ENCODE data around the gene DOCK11.

The DOCK11 gene

GRCh38 chrX:118510111-118510510 is 14.5 kb downstream of the DOCK11 start (continued):
- TF ChIP-seq ZNF184 (tag by site-specific recombination; IDR thresholded peaks at IDR 0.05) (no peak), ZNF426 (tag by site-specific recombination; IDR thresholded peaks at IDR 0.05) (no peak), ZNF658 (tag by site-specific recombination; IDR thresholded peaks at IDR 0.05) (no peak), TRIM28 (IDR thresholded peaks at IDR 0.05; ENCODE audit: borderline replicate concordance, low read length) (no peak), ZNF433 (tag by site-specific recombination; IDR thresholded peaks at IDR 0.05; ENCODE audit: low read depth) (no peak), ZNF391 (tag by site-specific recombination; IDR thresholded peaks at IDR 0.05; ENCODE audit: borderline replicate concordance, low read depth) (no peak), FEZF1 (tag by site-specific recombination; IDR thresholded peaks at IDR 0.05) (no peak), ZNF670 (tag by site-specific recombination; IDR thresholded peaks at IDR 0.05; ENCODE audit: low read depth) (no peak)

- H3K4me1 ChIP-seq (ENCODE audit: control insufficient read depth, insufficient read depth, low read length) = no peaks in the 10 kb centered on the region
- POLR2A ChIA-PET = no interaction called here
- TF ChIP-seq FEZF1 (tag by site-specific recombination; IDR thresholded peaks at IDR 0.05) = 0 out of 2 replicates have a peak, but pooled peaks have one; percentile 8
- TF ChIP-seq ZNF664 (tag by site-specific recombination; IDR thresholded peaks at IDR 0.05) = no peak
- H3K27ac ChIP-seq (ENCODE audit: extremely low read depth, low read depth, low read length) = no peak overlapping the region
- H3K4me3 ChIP-seq (ENCODE audit: low read depth, low read length) = no peak overlapping the region
- CTCF ChIA-PET = no interaction called here
- H3K9me3 ChIP-seq (ENCODE audit: control insufficient read depth, insufficient read depth, low read depth, low read length) = no peaks in the 10 kb centered on the region
- H3K36me3 ChIP-seq (ENCODE audit: control insufficient read depth in 2 of 2, insufficient read depth in 1 of 2, low read length in 2 of 2) = peaks cover 0 to 3% of the 10 kb centered on the region in 2 experiments; a peak in 1 of 3 replicates
Observed at GRCh38 chrX:118513120-118513898, 17.7 kb downstream of the DOCK11 start.

- H3K9me3 ChIP-seq (ENCODE audit: control insufficient read depth, insufficient read depth, low read depth, low read length) = no peaks in the 10 kb centered on the region
- TF ChIP-seq ZNF394 (tag by site-specific recombination; IDR thresholded peaks at IDR 0.05; ENCODE audit: borderline replicate concordance) = no peak
- TF ChIP-seq PRDM6 (tag by site-specific recombination; IDR thresholded peaks at IDR 0.05) = peak; percentile 17; the same call in 1 of the 2 replicates
- H3K27ac ChIP-seq (ENCODE audit: extremely low read depth, low read depth, low read length) = no peak overlapping the region
- ChIA-PET POLR2A (no interaction called here), CTCF (no interaction called here)
- H3K36me3 ChIP-seq (ENCODE audit: control insufficient read depth in 2 of 2, insufficient read depth in 1 of 2, low read length in 2 of 2) = no peaks in the 10 kb centered on the region
- no peak overlapping the region for H3K4me3 ChIP-seq (ENCODE audit: low read depth, low read length)
- peaks cover 8% of the 10 kb centered on the region; the same call in 1 of the 2 replicates for H3K4me1 ChIP-seq (ENCODE audit: control insufficient read depth, insufficient read depth, low read length)
Observed at GRCh38 chrX:118519411-118520215, 24.0 kb downstream of the DOCK11 start.

GRCh38 chrX:118520216-118521206 is 24.9 kb downstream of the DOCK11 start:
- no peak for TF ChIP-seq ZNF132 (tag by site-specific recombination; IDR thresholded peaks at IDR 0.05; ENCODE audit: borderline replicate concordance)
- TF ChIP-seq PRDM6 (tag by site-specific recombination; IDR thresholded peaks at IDR 0.05) = peak; percentile 62; the same call in 1 of the 2 replicates
- 0 out of 2 replicates have a peak, but pooled peaks have one; percentile 32 for TF ChIP-seq ZNF629 (tag by site-specific recombination; IDR thresholded peaks at IDR 0.05)
- peak; percentile 27; the same call in 1 of the 2 replicates for TF ChIP-seq ZBTB17 (tag by site-specific recombination; IDR thresholded peaks at IDR 0.05)
- TF ChIP-seq SETDB1 (IDR thresholded peaks at IDR 0.05; ENCODE audit: insufficient read length, low read length) = no peak
- peak; percentile 42; the same call in 1 of the 2 replicates for TF ChIP-seq HIC1 (tag by site-specific recombination; IDR thresholded peaks at IDR 0.05)
- TF ChIP-seq ZFP37 (tag by site-specific recombination; IDR thresholded peaks at IDR 0.05) = 0 out of 2 replicates have a peak, but pooled peaks have one; percentile 10
- no peak for TF ChIP-seq ZNF10 (tag by site-specific recombination; IDR thresholded peaks at IDR 0.05)
- no peak overlapping the region for H3K4me3 ChIP-seq (ENCODE audit: low read depth, low read length)
- H3K9me3 ChIP-seq (ENCODE audit: control insufficient read depth, insufficient read depth, low read depth, low read length) = no peaks in the 10 kb centered on the region
- no peak overlapping the region; the same call in 1 of the 2 replicates for H3K27ac ChIP-seq (ENCODE audit: extremely low read depth, low read depth, low read length)
- H3K36me3 ChIP-seq (ENCODE audit: control insufficient read depth in 2 of 2, insufficient read depth in 1 of 2, low read length in 2 of 2) = no peaks in the 10 kb centered on the region
- peaks cover 8% of the 10 kb centered on the region; the same call in 1 of the 2 replicates for H3K4me1 ChIP-seq (ENCODE audit: control insufficient read depth, insufficient read depth, low read length)
- ChIA-PET POLR2A (no interaction called here), CTCF (interaction anchor here (0.6 to 1.1 kb wide), 2 partner anchors 29 to 163 kb away, joined by 3 read pairs; no protein-coding TSS in a partner anchor)

All from HEK293 (cell line).